Measurements from ENCODE around the gene STRN. TPM values are rescaled to one million over a fixed set of nuclear protein-coding genes. Genes with fewer than 3 reads are reported as not detected.
"Not testable (repeated sequence)": the region's sequence is repeated elsewhere in the genome, so short reads cannot be mapped to it uniquely, and the experiment has no call there.

The STRN gene
- total and polyA plus RNA-seq, 4 donors = 3.7 to 35.9 (median 15.7) TPM

DNA sequence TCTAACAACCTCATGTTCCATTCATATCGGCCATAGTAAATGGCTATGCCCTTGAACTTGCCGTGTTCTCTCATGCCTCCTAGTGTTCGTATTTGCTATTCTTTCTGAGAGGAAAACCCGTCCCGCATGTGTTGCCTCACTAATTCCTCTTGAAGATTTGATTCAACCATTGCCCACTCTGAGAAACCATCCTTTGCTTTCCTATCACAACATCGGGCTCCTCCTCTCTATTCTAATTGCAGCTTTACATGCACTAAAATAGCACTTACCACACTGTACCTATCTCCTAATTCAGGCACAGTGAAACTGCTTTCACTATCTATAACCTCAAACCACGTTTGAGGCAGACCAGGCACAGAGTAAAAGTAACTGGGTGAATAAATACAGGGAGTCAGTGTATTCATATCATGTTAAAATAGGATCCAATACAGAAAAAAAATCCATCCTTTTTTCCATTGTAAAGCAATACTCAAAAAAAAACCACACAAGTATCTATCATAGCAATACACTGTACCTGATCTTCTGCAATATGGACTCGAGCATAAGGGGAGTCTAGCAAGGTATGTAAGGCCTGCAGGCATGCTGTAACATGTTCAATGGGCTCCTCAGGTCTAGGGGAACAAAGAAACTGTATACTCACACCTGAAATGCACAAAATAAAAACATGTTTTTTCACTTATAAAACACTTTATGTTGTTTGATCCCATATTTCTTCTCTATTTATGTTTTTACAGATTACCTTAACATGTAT is 39.0 kb upstream of the STRN start:
- Histone ChIP-seq H3K9me3 (ENCODE audit: control insufficient read depth in 4 of 4, insufficient read depth in 3 of 4, low read length in 3 of 4) (no peaks in the 10 kb centered on the region), H3K27ac (ENCODE audit: low read depth in 1 of 2, low read length in 1 of 2) (peak overlapping the region in 1 of 2 donors; percentile 58), H3K9ac (ENCODE audit: insufficient read depth in 1 of 2, low read length in 2 of 2) (no peak overlapping the region), H3K4me3 (no peak overlapping the region), H3K36me3 (ENCODE audit: control insufficient read depth in 4 of 4, insufficient read depth in 4 of 4, low read length in 4 of 4) (peaks cover 13 to 41% (median 21%) of the 10 kb centered on the region in 4 donors), H3K4me1 (ENCODE audit: control insufficient read depth in 5 of 5, insufficient read depth in 5 of 5, low read length in 5 of 5) (peaks cover 0 to 4% (median 0%) of the 10 kb centered on the region in 5 donors), H3K27me3 (ENCODE audit: control insufficient read depth in 3 of 3, insufficient read depth in 3 of 3, low read length in 2 of 3) (no peaks in the 10 kb centered on the region)
- TF ChIP-seq, protein P1, sequence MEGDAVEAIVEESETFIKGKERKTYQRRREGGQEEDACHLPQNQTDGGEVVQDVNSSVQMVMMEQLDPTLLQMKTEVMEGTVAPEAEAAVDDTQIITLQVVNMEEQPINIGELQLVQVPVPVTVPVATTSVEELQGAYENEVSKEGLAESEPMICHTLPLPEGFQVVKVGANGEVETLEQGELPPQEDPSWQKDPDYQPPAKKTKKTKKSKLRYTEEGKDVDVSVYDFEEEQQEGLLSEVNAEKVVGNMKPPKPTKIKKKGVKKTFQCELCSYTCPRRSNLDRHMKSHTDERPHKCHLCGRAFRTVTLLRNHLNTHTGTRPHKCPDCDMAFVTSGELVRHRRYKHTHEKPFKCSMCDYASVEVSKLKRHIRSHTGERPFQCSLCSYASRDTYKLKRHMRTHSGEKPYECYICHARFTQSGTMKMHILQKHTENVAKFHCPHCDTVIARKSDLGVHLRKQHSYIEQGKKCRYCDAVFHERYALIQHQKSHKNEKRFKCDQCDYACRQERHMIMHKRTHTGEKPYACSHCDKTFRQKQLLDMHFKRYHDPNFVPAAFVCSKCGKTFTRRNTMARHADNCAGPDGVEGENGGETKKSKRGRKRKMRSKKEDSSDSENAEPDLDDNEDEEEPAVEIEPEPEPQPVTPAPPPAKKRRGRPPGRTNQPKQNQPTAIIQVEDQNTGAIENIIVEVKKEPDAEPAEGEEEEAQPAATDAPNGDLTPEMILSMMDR (IDR thresholded peaks at IDR 0.05; ENCODE audit: control extremely low read depth, extremely low read depth) = no peak
- DNase-seq (peak in 2 of 3 donors; percentile 22 to 43), ATAC-seq (ENCODE audit: insufficient read depth, low FRiP score) (no peak)
- WGBS, 2 donors = 40 to 70% methylated on average over 8 of the region's 8 CpGs

- TF ChIP-seq, protein P1 (IDR thresholded peaks at IDR 0.05; ENCODE audit: control extremely low read depth, extremely low read depth) = no peak
- peaks cover 0 to 1% (median 0%) of the 10 kb centered on the region in 4 donors for H3K9me3 ChIP-seq (ENCODE audit: control insufficient read depth in 4 of 4, insufficient read depth in 3 of 4, low read length in 3 of 4)
- no peaks in the 10 kb centered on the region for H3K27me3 ChIP-seq (ENCODE audit: control insufficient read depth in 3 of 3, insufficient read depth in 3 of 3, low read length in 2 of 3)
- H3K4me1 ChIP-seq (ENCODE audit: control insufficient read depth in 5 of 5, insufficient read depth in 5 of 5, low read length in 5 of 5) = peaks cover 0 to 4% (median 0%) of the 10 kb centered on the region in 5 donors
- 86 to 91% methylated on average over 2 of the region's 2 CpGs for WGBS, 2 donors
- peaks cover 10 to 44% (median 19%) of the 10 kb centered on the region in 4 donors for H3K36me3 ChIP-seq (ENCODE audit: control insufficient read depth in 4 of 4, insufficient read depth in 4 of 4, low read length in 4 of 4)
- ATAC-seq (ENCODE audit: insufficient read depth, low FRiP score) (no peak), DNase-seq (no peak)
- H3K9ac ChIP-seq (ENCODE audit: insufficient read depth in 1 of 2, low read length in 2 of 2) = no peak overlapping the region
- peak overlapping the region in 1 of 2 donors; percentile 2 for H3K27ac ChIP-seq (ENCODE audit: low read depth in 1 of 2, low read length in 1 of 2)
- no peak overlapping the region for H3K4me3 ChIP-seq
Observed at GRCh38 chr2:37000988-37001556, 34.7 kb upstream of the STRN start.

DNA sequence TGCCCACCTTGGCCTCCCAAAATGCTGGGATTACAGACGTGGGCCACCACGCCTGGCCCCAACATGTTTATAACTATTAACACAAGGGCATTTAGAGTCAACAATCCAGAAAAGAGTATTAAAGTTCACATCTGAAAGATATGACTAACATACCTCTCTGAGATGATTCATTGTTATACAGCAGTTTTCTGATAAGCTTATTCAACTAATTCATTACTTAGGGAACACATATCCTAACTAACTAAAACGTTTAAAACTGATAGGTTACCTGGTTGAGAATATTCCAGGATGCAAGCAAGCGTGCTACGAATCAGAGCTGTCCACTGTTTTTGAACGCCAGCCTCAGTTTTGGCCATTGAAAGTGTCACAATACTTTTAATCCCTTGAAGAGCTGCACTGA is 34.0 kb upstream of the STRN start:
- H3K27ac ChIP-seq (ENCODE audit: low read depth in 1 of 2, low read length in 1 of 2) = peak overlapping the region in 1 of 2 donors; percentile 74
- TF ChIP-seq, protein P1 (IDR thresholded peaks at IDR 0.05; ENCODE audit: control extremely low read depth, extremely low read depth) = no peak
- peaks cover 7 to 42% (median 19%) of the 10 kb centered on the region in 4 donors for H3K36me3 ChIP-seq (ENCODE audit: control insufficient read depth in 4 of 4, insufficient read depth in 4 of 4, low read length in 4 of 4)
- no peaks in the 10 kb centered on the region for H3K27me3 ChIP-seq (ENCODE audit: control insufficient read depth in 3 of 3, insufficient read depth in 3 of 3, low read length in 2 of 3)
- H3K4me3 ChIP-seq = no peak overlapping the region
- no peak overlapping the region for H3K9ac ChIP-seq (ENCODE audit: insufficient read depth in 1 of 2, low read length in 2 of 2)
- peaks cover 0 to 1% (median 0%) of the 10 kb centered on the region in 4 donors for H3K9me3 ChIP-seq (ENCODE audit: control insufficient read depth in 4 of 4, insufficient read depth in 3 of 4, low read length in 3 of 4)
- no peak for DNase-seq
- ATAC-seq (ENCODE audit: insufficient read depth, low FRiP score) = no peak
- WGBS, 2 donors = 93% methylated on average over 6 of the region's 6 CpGs
- peaks cover 0 to 4% (median 0%) of the 10 kb centered on the region in 5 donors for H3K4me1 ChIP-seq (ENCODE audit: control insufficient read depth in 5 of 5, insufficient read depth in 5 of 5, low read length in 5 of 5)

GRCh38 chr2:36999416-36999815 is 33.1 kb upstream of the STRN start:
- ATAC-seq (ENCODE audit: insufficient read depth, low FRiP score); DNase-seq; H3K27me3 ChIP-seq (ENCODE audit: control insufficient read depth in 3 of 3, insufficient read depth in 3 of 3, low read length in 2 of 3); H3K9ac ChIP-seq (ENCODE audit: insufficient read depth in 1 of 2, low read length in 2 of 2); H3K4me1 ChIP-seq (ENCODE audit: control insufficient read depth in 5 of 5, insufficient read depth in 5 of 5, low read length in 5 of 5); H3K4me3 ChIP-seq; H3K9me3 ChIP-seq (ENCODE audit: control insufficient read depth in 4 of 4, insufficient read depth in 3 of 4, low read length in 3 of 4): not testable (repeated sequence)
- peak overlapping the region in 1 of 2 donors; percentile 3 for H3K27ac ChIP-seq (ENCODE audit: low read depth in 1 of 2, low read length in 1 of 2)
- 97% methylated on average over 9 of the region's 9 CpGs for WGBS, 2 donors
- peaks cover 6 to 34% (median 17%) of the 10 kb centered on the region in 4 donors for H3K36me3 ChIP-seq (ENCODE audit: control insufficient read depth in 4 of 4, insufficient read depth in 4 of 4, low read length in 4 of 4)

All from lung (tissue), 12 donors.